Cardiac muscle cell (in vitro differentiated cells and primary cell): ENCODE results near the gene PRDM5. TPM values are rescaled to one million over a fixed set of nuclear protein-coding genes. Genes with fewer than 3 reads are reported as not detected.

Experiments
- DNase-seq, 2 donors: peaks; one replicate each; pipeline versions ENCODE4 v3.0.0 to v3.0.0-alpha.2; 2010 to 2017; ENCODE audit warnings: low read depth in 1 of 2, low spot score in 1 of 2
- H3K27ac ChIP-seq: fragments of 200-600 bp; sonication (generic); 2 replicates; pipeline ENCODE4 v1.5.1; 2016
- H3K27me3 ChIP-seq: fragments of 200-600 bp; sonication (generic); 2 replicates; pipeline ENCODE4 v1.6.0; 2016; ENCODE audit warnings: control low read depth
- H3K36me3 ChIP-seq: fragments of 200-600 bp; sonication (generic); 2 replicates; pipeline ENCODE4 v1.5.1; 2016; ENCODE audit warnings: control low read depth
- H3K4me1 ChIP-seq: fragments of 200-600 bp; sonication (generic); 2 replicates; pipeline ENCODE4 v1.8.1; 2017; ENCODE audit warnings: low read depth, mild to moderate bottlenecking, mixed run types
- H3K4me3 ChIP-seq: fragments of 200-600 bp; sonication (generic); 2 replicates; pipeline ENCODE4 v1.5.1; 2016; ENCODE audit warnings: mild to moderate bottlenecking
- H3K9me3 ChIP-seq: fragments of 200-600 bp; sonication (generic); 2 replicates; pipeline ENCODE4 v1.5.1; 2017; ENCODE audit warnings: low read depth, mild to moderate bottlenecking, control low read depth
- CTCF ChIP-seq: IDR thresholded peaks from 2 replicates; pipeline ENCODE4 v1.5.1; 2012; ENCODE audit warnings: low read depth, mild to moderate bottlenecking, low read length
- polyA plus RNA-seq: library from polyadenylated mRNA; unstranded; fragments of >200 nt; fragmentation: Nextera tagmentation; extraction: Ambion mirVana; gene quantifications from 2 replicates; pipeline ENCODE4 v1.2.1, GENCODE V29; 2016
- total RNA-seq: library from RNA; depleted of rRNA; stranded (reverse); fragments of >200 nt; gene quantifications from 2 replicates; pipeline ENCODE4 v1.2.3, GENCODE V29; 2016

Gene PRDM5
- total and polyA plus RNA-seq, 2 experiments from 2014 or later = 8.7 to 19.3 TPM

- Histone ChIP-seq H3K27me3 (no peaks in the 10 kb centered on the region), H3K4me3 (no peak overlapping the region), H3K9me3 (no peaks in the 10 kb centered on the region), H3K4me1 (no peaks in the 10 kb centered on the region), H3K36me3 (no peaks in the 10 kb centered on the region), H3K27ac (no peak overlapping the region)
- TF ChIP-seq CTCF = no peak
- DNase-seq = no peak
Observed at GRCh38 chr4:120897981-120898719, 24.4 kb downstream of the PRDM5 start.

GRCh38 chr4:120895554-120895953 lies 27.0 kb downstream of the PRDM5 start:
- Histone ChIP-seq H3K4me3 (no peak overlapping the region), H3K27me3 (no peaks in the 10 kb centered on the region), H3K27ac (no peak overlapping the region), H3K4me1 (no peaks in the 10 kb centered on the region), H3K9me3 (no peaks in the 10 kb centered on the region), H3K36me3 (no peaks in the 10 kb centered on the region)
- TF ChIP-seq CTCF = no peak
- no peak for DNase-seq

GRCh38 chr4:120893314-120893713 lies 29.2 kb downstream of the PRDM5 start:
- DNase-seq = no peak
- Histone ChIP-seq H3K27me3 (no peaks in the 10 kb centered on the region), H3K4me3 (no peak overlapping the region), H3K4me1 (no peaks in the 10 kb centered on the region), H3K9me3 (no peaks in the 10 kb centered on the region), H3K27ac (no peak overlapping the region), H3K36me3 (no peaks in the 10 kb centered on the region)
- no peak for TF ChIP-seq CTCF

- Histone ChIP-seq H3K27me3 (no peaks in the 10 kb centered on the region), H3K4me3 (no peak overlapping the region), H3K27ac (no peak overlapping the region), H3K4me1 (peaks cover 6% of the 10 kb centered on the region), H3K36me3 (no peaks in the 10 kb centered on the region), H3K9me3 (no peaks in the 10 kb centered on the region)
- no peak for DNase-seq
- TF ChIP-seq CTCF = no peak
Observed at GRCh38 chr4:120886191-120886590, 36.3 kb downstream of the PRDM5 start.

GRCh38 chr4:120881846-120882245 lies 40.7 kb downstream of the PRDM5 start:
- Histone ChIP-seq H3K27me3 (no peaks in the 10 kb centered on the region), H3K36me3 (no peaks in the 10 kb centered on the region), H3K4me1 (peaks cover 6% of the 10 kb centered on the region), H3K9me3 (no peaks in the 10 kb centered on the region), H3K27ac (no peak overlapping the region), H3K4me3 (no peak overlapping the region)
- no peak for DNase-seq
- no peak for TF ChIP-seq CTCF
